Vagina (tissue), 2 donors: Measurements from ENCODE around the gene ITFG2. TPM values are rescaled to one million over a fixed set of nuclear protein-coding genes. Genes with fewer than 3 reads are reported as not detected.
A peak's percentile ranks its signal among the peaks of the same experiment; 100 is the strongest.

Source experiments
- DNase-seq, 2 donors: peaks; one replicate each; pipeline ENCODE4 v3.0.0-alpha.2; 2017; ENCODE audit errors: extremely low spot score in 2 of 2
- H3K27ac ChIP-seq: fragments of 200-600 bp; sonication (generic); one replicate; pipeline ENCODE4 v1.5.1; 2019
- H3K27me3 ChIP-seq: fragments of 200-600 bp; sonication (generic); one replicate; pipeline ENCODE4 v1.5.1; 2019
- H3K36me3 ChIP-seq, 2 donors: fragments of 200-600 bp; sonication (generic); one replicate each; pipeline ENCODE4 v1.5.1; 2017 to 2019
- H3K4me1 ChIP-seq: fragments of 200-600 bp; sonication (generic); one replicate; pipeline ENCODE4 v1.5.1; 2019
- H3K4me3 ChIP-seq, 2 donors: fragments of 200-600 bp; sonication (generic); 1 replicate in 1 of 2; 2 replicates in 1 of 2; pipeline ENCODE4 v1.5.1; 2016 to 2019
- H3K9me3 ChIP-seq: fragments of 200-600 bp; sonication (generic); one replicate; pipeline ENCODE4 v1.5.1; 2019
- CTCF ChIP-seq, 3 experiments: fragments of 450-650 bp in 2 of 3; fragments of 200-600 bp in 1 of 3; sonication (generic) in 1 of 3; IDR thresholded peaks; one replicate each; pipeline ENCODE4 v1.5.1; 2017 to 2019; ENCODE audit warnings: antibody characterized with exemption in 3 of 3, mild to moderate bottlenecking in 2 of 3, moderate library complexity in 2 of 3
- POLR2A ChIP-seq, 2 donors: fragments of 450-650 bp; IDR thresholded peaks; one replicate each; pipeline ENCODE4 v1.6.1; 2017; ENCODE audit warnings: antibody characterized with exemption in 2 of 2, mild to moderate bottlenecking in 2 of 2, moderate library complexity in 2 of 2
- POLR2AphosphoS5 ChIP-seq, 2 donors: sonication (generic); formaldehyde crosslinking; IDR thresholded peaks; one replicate each; pipeline ENCODE4 v1.9.0; 2017; ENCODE audit warnings: antibody characterized with exemption in 2 of 2, mild to moderate bottlenecking in 2 of 2, low read depth in 1 of 2; ENCODE audit not compliant: insufficient read depth in 1 of 2
- intact Hi-C: fragments of 100-400 bp; cut with DNase I; formaldehyde crosslinking; loops from one replicate; pipeline ENCODE4 v1.15.1; 2023
- total RNA-seq: library from RNA; depleted of rRNA; stranded (reverse); fragments of >200 nt; gene quantifications from one replicate; pipeline ENCODE4 v1.2.3, GENCODE V29; 2016

The ITFG2 gene
- 30.4 TPM for total RNA-seq

- peak in 1 of 2 donors; percentile 63 for TF ChIP-seq POLR2A (IDR thresholded peaks at IDR 0.05)
- TF ChIP-seq POLR2AphosphoS5 (IDR thresholded peaks at IDR 0.05; ENCODE audit: insufficient read depth in 1 of 2, low read depth in 1 of 2), result peak; percentile 99 to 100
- TF ChIP-seq CTCF (IDR thresholded peaks at IDR 0.05), result peak in 1 of 3 experiments; percentile 6
- Histone ChIP-seq H3K27ac (peak within 1 kb of the TSS; percentile 93), H3K9me3 (no peaks in the 10 kb centered on the region), H3K4me1 (peaks cover 36% of the 10 kb centered on the region), H3K4me3 (peak within 1 kb of the TSS; percentile 70 to 74), H3K36me3 (no peaks in the 10 kb centered on the region), H3K27me3 (no peaks in the 10 kb centered on the region)
- intact Hi-C loops, result no loop called here
- peak; percentile 98 to 99 for DNase-seq
Observed at GRCh38 chr12:2812290-2813213, at the start of gene ITFG2. ITFG2 (plus strand) TSS chr12:2812668; CDS start chr12:2812761, 93 bp downstream.

DNA sequence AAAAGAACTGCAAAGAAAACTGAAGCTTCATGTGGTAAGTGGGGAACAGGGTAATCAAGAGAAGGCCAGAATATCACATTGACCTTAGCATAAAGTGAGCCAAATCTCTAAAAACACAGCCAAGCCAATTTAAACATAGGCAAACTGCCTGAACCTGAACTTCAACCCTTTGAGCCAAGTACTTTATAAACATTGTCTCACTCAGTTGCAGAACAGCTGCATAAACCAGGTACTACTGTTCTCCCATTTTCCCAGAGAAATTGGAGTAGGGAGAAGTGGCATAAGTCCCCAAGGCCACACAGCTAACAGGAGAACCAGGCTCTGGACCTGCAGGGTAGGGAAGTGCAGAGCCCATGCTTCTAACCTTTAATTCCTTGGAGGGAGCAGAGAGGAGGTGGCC lies 48.1 kb upstream of the ITFG2 start:
- DNase-seq, result no peak
- TF ChIP-seq POLR2AphosphoS5 (IDR thresholded peaks at IDR 0.05; ENCODE audit: insufficient read depth in 1 of 2, low read depth in 1 of 2), result no peak
- TF ChIP-seq CTCF (IDR thresholded peaks at IDR 0.05), result no peak
- TF ChIP-seq POLR2A (IDR thresholded peaks at IDR 0.05), result no peak
- Histone ChIP-seq H3K27me3 (no peaks in the 10 kb centered on the region), H3K9me3 (no peaks in the 10 kb centered on the region), H3K4me1 (no peaks in the 10 kb centered on the region), H3K4me3 (no peak overlapping the region), H3K27ac (no peak overlapping the region), H3K36me3 (no peaks in the 10 kb centered on the region)
- intact Hi-C loops, result no loop called here

DNA sequence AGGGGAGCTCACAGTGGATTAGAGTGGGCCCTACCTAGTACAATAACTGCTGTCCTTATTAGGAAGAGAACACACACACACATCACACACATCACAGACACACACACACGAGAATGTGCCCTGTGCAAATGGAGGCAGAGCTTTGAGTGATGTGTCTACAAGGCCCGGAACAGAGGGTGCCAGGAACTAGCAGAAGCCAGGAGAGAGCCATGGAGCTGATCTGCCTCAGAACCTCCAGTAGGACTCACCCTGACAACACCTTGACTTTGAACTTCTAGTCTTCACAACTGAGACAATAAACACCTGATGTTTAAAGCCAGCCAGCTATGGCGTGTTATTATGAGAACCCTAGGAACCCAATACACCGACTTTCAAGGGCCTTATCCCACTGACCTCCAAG lies 47.4 kb upstream of the ITFG2 start:
- Histone ChIP-seq H3K36me3 (no peaks in the 10 kb centered on the region), H3K27ac (no peak overlapping the region), H3K4me3 (no peak overlapping the region), H3K4me1 (no peaks in the 10 kb centered on the region), H3K27me3 (no peaks in the 10 kb centered on the region), H3K9me3 (no peaks in the 10 kb centered on the region)
- intact Hi-C loops, result no loop called here
- TF ChIP-seq POLR2A (IDR thresholded peaks at IDR 0.05) (no peak), CTCF (IDR thresholded peaks at IDR 0.05) (no peak), POLR2AphosphoS5 (IDR thresholded peaks at IDR 0.05; ENCODE audit: insufficient read depth in 1 of 2, low read depth in 1 of 2) (no peak)
- peak in 1 of 2 donors; percentile 42 for DNase-seq

DNA sequence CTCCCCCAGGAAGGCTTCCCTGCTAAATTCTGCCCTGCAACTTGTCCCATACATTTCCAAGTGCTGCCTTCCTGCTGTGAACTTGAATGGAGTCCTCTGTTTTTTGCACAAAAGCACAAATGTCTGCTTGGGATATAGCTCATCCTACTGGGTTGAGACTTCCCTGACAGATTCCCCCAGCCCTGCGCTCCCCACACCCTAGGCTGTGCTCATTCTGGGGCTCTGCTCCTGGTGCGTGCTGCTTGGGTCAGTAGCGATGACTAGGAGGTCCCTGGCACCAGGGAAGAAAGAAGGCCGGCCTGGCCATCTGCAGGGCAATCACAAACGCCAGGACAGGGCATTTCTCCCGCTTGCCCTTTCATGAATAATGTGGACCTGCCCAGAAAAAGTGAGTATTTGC lies 46.9 kb upstream of the ITFG2 start:
- intact Hi-C loops, result no loop called here

More for the DNA sequence above, 46.9 kb upstream of the ITFG2 start:
- Histone ChIP-seq H3K4me3 (no peak overlapping the region), H3K36me3 (no peaks in the 10 kb centered on the region), H3K27me3 (no peaks in the 10 kb centered on the region), H3K27ac (no peak overlapping the region), H3K4me1 (no peaks in the 10 kb centered on the region), H3K9me3 (no peaks in the 10 kb centered on the region)
- no peak for DNase-seq
- TF ChIP-seq POLR2AphosphoS5 (IDR thresholded peaks at IDR 0.05; ENCODE audit: insufficient read depth in 1 of 2, low read depth in 1 of 2) (no peak), POLR2A (IDR thresholded peaks at IDR 0.05) (no peak), CTCF (IDR thresholded peaks at IDR 0.05) (no peak)
